Ishikawa (cell line): ENCODE data around the gene CHMP1B.

Experiments
- CEBPB ChIP-seq: IDR thresholded peaks from 2 replicates; pipeline ENCODE4 v1.6.1; 2012
- FOXM1 ChIP-seq: IDR thresholded peaks from 2 replicates; pipeline ENCODE4 v1.6.1; 2012; ENCODE audit warnings: low read depth, borderline replicate concordance
- NFIC ChIP-seq: IDR thresholded peaks from 2 replicates; pipeline ENCODE4 v1.6.1; 2012
- TCF12 ChIP-seq: IDR thresholded peaks from 2 replicates; pipeline ENCODE4 v1.6.1; 2012; ENCODE audit warnings: low read depth
- TF ChIP-seq, protein P1 (sequence below): IDR thresholded peaks from 2 replicates; pipeline ENCODE4 v1.6.1; 2012; ENCODE audit warnings: low read depth, mild to moderate bottlenecking

- no peak for TF ChIP-seq NFIC
- no peak for TF ChIP-seq FOXM1
- no peak for TF ChIP-seq TCF12
- TF ChIP-seq CEBPB: no peak
- TF ChIP-seq, protein P1, sequence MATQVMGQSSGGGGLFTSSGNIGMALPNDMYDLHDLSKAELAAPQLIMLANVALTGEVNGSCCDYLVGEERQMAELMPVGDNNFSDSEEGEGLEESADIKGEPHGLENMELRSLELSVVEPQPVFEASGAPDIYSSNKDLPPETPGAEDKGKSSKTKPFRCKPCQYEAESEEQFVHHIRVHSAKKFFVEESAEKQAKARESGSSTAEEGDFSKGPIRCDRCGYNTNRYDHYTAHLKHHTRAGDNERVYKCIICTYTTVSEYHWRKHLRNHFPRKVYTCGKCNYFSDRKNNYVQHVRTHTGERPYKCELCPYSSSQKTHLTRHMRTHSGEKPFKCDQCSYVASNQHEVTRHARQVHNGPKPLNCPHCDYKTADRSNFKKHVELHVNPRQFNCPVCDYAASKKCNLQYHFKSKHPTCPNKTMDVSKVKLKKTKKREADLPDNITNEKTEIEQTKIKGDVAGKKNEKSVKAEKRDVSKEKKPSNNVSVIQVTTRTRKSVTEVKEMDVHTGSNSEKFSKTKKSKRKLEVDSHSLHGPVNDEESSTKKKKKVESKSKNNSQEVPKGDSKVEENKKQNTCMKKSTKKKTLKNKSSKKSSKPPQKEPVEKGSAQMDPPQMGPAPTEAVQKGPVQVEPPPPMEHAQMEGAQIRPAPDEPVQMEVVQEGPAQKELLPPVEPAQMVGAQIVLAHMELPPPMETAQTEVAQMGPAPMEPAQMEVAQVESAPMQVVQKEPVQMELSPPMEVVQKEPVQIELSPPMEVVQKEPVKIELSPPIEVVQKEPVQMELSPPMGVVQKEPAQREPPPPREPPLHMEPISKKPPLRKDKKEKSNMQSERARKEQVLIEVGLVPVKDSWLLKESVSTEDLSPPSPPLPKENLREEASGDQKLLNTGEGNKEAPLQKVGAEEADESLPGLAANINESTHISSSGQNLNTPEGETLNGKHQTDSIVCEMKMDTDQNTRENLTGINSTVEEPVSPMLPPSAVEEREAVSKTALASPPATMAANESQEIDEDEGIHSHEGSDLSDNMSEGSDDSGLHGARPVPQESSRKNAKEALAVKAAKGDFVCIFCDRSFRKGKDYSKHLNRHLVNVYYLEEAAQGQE: no peak
Observed at GRCh38 chr18:11811009-11811408, 40.2 kb upstream of the CHMP1B start.
